Activated CD4-positive, alpha-beta memory T cell treated with anti-CD3 and anti-CD28 coated beads, Interleukin-2, amount 10 ng/mL, durations not matched to agents 7 days and 5 days (primary cell): ENCODE data around the gene GPSM3. TPM values are rescaled to one million over a fixed set of nuclear protein-coding genes. Genes with fewer than 3 reads are reported as not detected.

Experiments used
- CTCF ChIA-PET: fragments of 350-600 bp; sonication (Branson Sonifier 250); formaldehyde crosslinking; loops from one replicate; lab custom pipeline; 2021; ENCODE audit warnings: antibody characterized with exemption, inconsistent platforms; lab: Charles Lee
- POLR2A ChIA-PET: fragments of 350-600 bp; sonication (Branson Sonifier 250); formaldehyde crosslinking; loops from one replicate; lab custom pipeline; 2021; ENCODE audit warnings: antibody characterized with exemption; lab: Charles Lee
- DNase-seq: peaks from one replicate; pipeline ENCODE4 v3.0.0-alpha.2; 2020
- H3K27ac Mint-ChIP-seq: one replicate; pipeline ENCODE4 v1.8.0; 2021; ENCODE audit warnings: mild to moderate bottlenecking, mixed read lengths
- H3K27me3 Mint-ChIP-seq: one replicate; pipeline ENCODE4 v1.8.0; 2021; ENCODE audit warnings: mixed read lengths
- H3K36me3 Mint-ChIP-seq: one replicate; pipeline ENCODE4 v1.8.0; 2021; ENCODE audit warnings: low read depth, mixed read lengths
- H3K4me1 Mint-ChIP-seq: one replicate; pipeline ENCODE4 v1.8.0; 2021; ENCODE audit warnings: mixed read lengths
- H3K4me3 Mint-ChIP-seq: one replicate; pipeline ENCODE4 v1.8.0; 2021; ENCODE audit warnings: mild to moderate bottlenecking, mixed read lengths
- H3K9me3 Mint-ChIP-seq: one replicate; pipeline ENCODE4 v1.8.0; 2021; ENCODE audit warnings: mixed read lengths
- total RNA-seq, 2 experiments: library from RNA; stranded (reverse); gene quantifications; one replicate each; pipeline ENCODE4 v1.2.3, GENCODE V29; 2021

The GPSM3 gene
- total RNA-seq, 2 experiments from 2014 or later, result 287 to 289 TPM

- H3K36me3 Mint-ChIP-seq, result peaks cover 28% of the 10 kb centered on the region
- no peaks in the 10 kb centered on the region for H3K27me3 Mint-ChIP-seq
- POLR2A ChIA-PET, result no interaction called here
- H3K9me3 Mint-ChIP-seq, result no peaks in the 10 kb centered on the region
- no peak overlapping the region for H3K27ac Mint-ChIP-seq
- H3K4me1 Mint-ChIP-seq, result peaks cover 54% of the 10 kb centered on the region
- CTCF ChIA-PET, result no interaction called here
- DNase-seq, result no peak
- H3K4me3 Mint-ChIP-seq, result peak overlapping the region; percentile 91
Measured at GRCh38 chr6:32174416-32174815, 18.0 kb downstream of the GPSM3 start.

- H3K27me3 Mint-ChIP-seq, result no peaks in the 10 kb centered on the region
- ChIA-PET POLR2A (no interaction called here), CTCF (no interaction called here)
- H3K4me1 Mint-ChIP-seq, result peaks cover 44% of the 10 kb centered on the region
- no peaks in the 10 kb centered on the region for H3K9me3 Mint-ChIP-seq
- H3K27ac Mint-ChIP-seq, result no peak overlapping the region
- no peak for DNase-seq
- no peak overlapping the region for H3K4me3 Mint-ChIP-seq
- peaks cover 28% of the 10 kb centered on the region for H3K36me3 Mint-ChIP-seq
Measured at GRCh38 chr6:32173051-32173727, 19.3 kb downstream of the GPSM3 start.

- Mint-ChIP-seq H3K4me3 (no peak overlapping the region), H3K9me3 (no peaks in the 10 kb centered on the region), H3K36me3 (peaks cover 35% of the 10 kb centered on the region), H3K27ac (no peak overlapping the region), H3K4me1 (peaks cover 29% of the 10 kb centered on the region), H3K27me3 (no peaks in the 10 kb centered on the region)
- ChIA-PET CTCF (no interaction called here), POLR2A (interaction anchor here (1.0 kb wide), 1 partner anchor 19 kb away, joined by 3 read pairs; the partner anchor contains the start of gene PBX2)
- DNase-seq, result no peak
Measured at GRCh38 chr6:32171234-32171633, 21.2 kb downstream of the GPSM3 start.

GRCh38 chr6:32170294-32170693 lies 22.1 kb downstream of the GPSM3 start:
- H3K4me1 Mint-ChIP-seq, result peaks cover 26% of the 10 kb centered on the region
- ChIA-PET POLR2A (interaction anchor here (1.0 kb wide), 1 partner anchor 20 kb away, joined by 3 read pairs; the partner anchor contains the start of gene PBX2), CTCF (no interaction called here)
- DNase-seq, result no peak
- H3K27ac Mint-ChIP-seq, result no peak overlapping the region
- no peaks in the 10 kb centered on the region for H3K9me3 Mint-ChIP-seq
- no peak overlapping the region for H3K4me3 Mint-ChIP-seq
- peaks cover 35% of the 10 kb centered on the region for H3K36me3 Mint-ChIP-seq
- H3K27me3 Mint-ChIP-seq, result no peaks in the 10 kb centered on the region

GRCh38 chr6:32168807-32169591 lies 23.4 kb downstream of the GPSM3 start:
- no peaks in the 10 kb centered on the region for H3K9me3 Mint-ChIP-seq
- peaks cover 16% of the 10 kb centered on the region for H3K4me1 Mint-ChIP-seq
- peaks cover 35% of the 10 kb centered on the region for H3K36me3 Mint-ChIP-seq
- POLR2A ChIA-PET, result no interaction called here
- DNase-seq, result no peak
- CTCF ChIA-PET, result no interaction called here
- H3K27me3 Mint-ChIP-seq, result no peaks in the 10 kb centered on the region
- H3K4me3 Mint-ChIP-seq, result no peak overlapping the region
- H3K27ac Mint-ChIP-seq, result no peak overlapping the region

GRCh38 chr6:32168350-32168749 lies 24.1 kb downstream of the GPSM3 start:
- Mint-ChIP-seq H3K27me3 (no peaks in the 10 kb centered on the region), H3K4me3 (no peak overlapping the region), H3K27ac (no peak overlapping the region), H3K4me1 (peaks cover 10% of the 10 kb centered on the region), H3K9me3 (no peaks in the 10 kb centered on the region), H3K36me3 (peaks cover 35% of the 10 kb centered on the region)
- CTCF ChIA-PET, result no interaction called here
- POLR2A ChIA-PET, result no interaction called here
- no peak for DNase-seq

- no peak overlapping the region for H3K27ac Mint-ChIP-seq
- peaks cover 35% of the 10 kb centered on the region for H3K36me3 Mint-ChIP-seq
- no peak for DNase-seq
- ChIA-PET POLR2A (no interaction called here), CTCF (interaction anchor here (0.5 kb wide), 1 partner anchor 87 kb away, joined by 3 read pairs; no protein-coding TSS in a partner anchor)
- H3K27me3 Mint-ChIP-seq, result no peaks in the 10 kb centered on the region
- H3K4me3 Mint-ChIP-seq, result no peak overlapping the region
- H3K9me3 Mint-ChIP-seq, result no peaks in the 10 kb centered on the region
- H3K4me1 Mint-ChIP-seq, result peaks cover 5% of the 10 kb centered on the region
Measured at GRCh38 chr6:32167761-32168262, 24.6 kb downstream of the GPSM3 start.

GRCh38 chr6:32167154-32167760 lies 25.2 kb downstream of the GPSM3 start:
- peaks cover 35% of the 10 kb centered on the region for H3K36me3 Mint-ChIP-seq
- CTCF ChIA-PET, result interaction anchor here (0.5 kb wide), 1 partner anchor 88 kb away, joined by 3 read pairs; no protein-coding TSS in a partner anchor
- H3K4me3 Mint-ChIP-seq, result no peak overlapping the region
- no peaks in the 10 kb centered on the region for H3K9me3 Mint-ChIP-seq
- no peak overlapping the region for H3K27ac Mint-ChIP-seq
- POLR2A ChIA-PET, result no interaction called here
- H3K4me1 Mint-ChIP-seq, result peaks cover 2% of the 10 kb centered on the region
- no peaks in the 10 kb centered on the region for H3K27me3 Mint-ChIP-seq
- DNase-seq, result no peak

GRCh38 chr6:32166411-32167061 lies 25.9 kb downstream of the GPSM3 start:
- ChIA-PET POLR2A (no interaction called here), CTCF (no interaction called here)
- Mint-ChIP-seq H3K27ac (no peak overlapping the region), H3K36me3 (peaks cover 35% of the 10 kb centered on the region), H3K9me3 (no peaks in the 10 kb centered on the region), H3K4me1 (peaks cover 2% of the 10 kb centered on the region), H3K27me3 (no peaks in the 10 kb centered on the region), H3K4me3 (no peak overlapping the region)
- no peak for DNase-seq

- Mint-ChIP-seq H3K27me3 (no peaks in the 10 kb centered on the region), H3K27ac (no peak within 1 kb of the TSS), H3K9me3 (no peaks in the 10 kb centered on the region), H3K4me3 (no peak within 1 kb of the TSS), H3K36me3 (peaks cover 16% of the 10 kb centered on the region), H3K4me1 (no peaks in the 10 kb centered on the region)
- DNase-seq, result no peak
- POLR2A ChIA-PET, result interaction anchor here (1.3 kb wide), 1 partner anchor 13 kb away, joined by 3 read pairs; no protein-coding TSS in a partner anchor
- CTCF ChIA-PET, result no interaction called here
Measured at GRCh38 chr6:32164295-32164694, 28.1 kb downstream of the GPSM3 start, which contains the start of gene EGFL8. Gene EGFL8 (plus strand): TSS chr6:32164595. CDS start chr6:32166166, 1,571 bp downstream.

- Mint-ChIP-seq H3K27ac (no peak overlapping the region), H3K27me3 (no peaks in the 10 kb centered on the region), H3K4me3 (no peak overlapping the region), H3K4me1 (no peaks in the 10 kb centered on the region), H3K36me3 (peaks cover 13% of the 10 kb centered on the region), H3K9me3 (no peaks in the 10 kb centered on the region)
- ChIA-PET POLR2A (no interaction called here), CTCF (no interaction called here)
- DNase-seq, result no peak
Measured at GRCh38 chr6:32163559-32164258, 28.7 kb downstream of the GPSM3 start.

- no peak for DNase-seq
- H3K9me3 Mint-ChIP-seq, result no peaks in the 10 kb centered on the region
- no peak overlapping the region for H3K4me3 Mint-ChIP-seq
- ChIA-PET CTCF (interaction anchor here (1.0 to 1.6 kb wide), 2 partner anchors 39 to 70 kb away, joined by 3 read pairs; no protein-coding TSS in a partner anchor), POLR2A (no interaction called here)
- H3K36me3 Mint-ChIP-seq, result peaks cover 6% of the 10 kb centered on the region
- H3K4me1 Mint-ChIP-seq, result peaks cover 24% of the 10 kb centered on the region
- H3K27ac Mint-ChIP-seq, result no peak overlapping the region
- peaks cover 7% of the 10 kb centered on the region for H3K27me3 Mint-ChIP-seq
Measured at GRCh38 chr6:32158052-32158451, 34.4 kb downstream of the GPSM3 start.
